SK-N-MC (cell line): Measurements from ENCODE around the gene TMEM132D.

ENCODE experiments used
- EZH2 ChIP-seq: fragments of 200-600 bp; sonication (generic); IDR thresholded peaks from one replicate; pipeline ENCODE4 v1.6.1; 2017; ENCODE audit warnings: antibody characterized with exemption
- POLR2AphosphoS5 ChIP-seq: IDR thresholded peaks from 2 replicates; pipeline ENCODE4 v1.6.1; 2012; ENCODE audit warnings: mild to moderate bottlenecking, low read depth, low read length, borderline replicate concordance

DNA sequence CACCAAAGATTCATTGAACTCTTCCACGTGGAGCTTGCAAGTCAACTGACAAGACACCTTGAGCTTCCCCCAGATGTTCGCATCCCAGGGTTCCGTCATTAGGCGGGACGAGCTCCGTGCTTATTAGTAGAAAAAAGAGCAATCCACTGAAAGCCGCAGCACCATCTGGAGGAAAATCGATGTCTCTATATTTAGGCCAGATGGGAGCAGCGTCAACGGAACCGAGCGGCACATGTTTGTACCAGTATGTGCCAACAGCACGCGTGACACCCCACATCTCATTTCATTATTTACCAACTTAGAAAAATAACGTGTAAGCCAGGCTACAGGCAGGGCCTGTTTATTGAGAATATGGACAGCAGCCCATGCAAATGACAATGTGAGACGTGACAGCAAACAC lies 45.8 kb upstream of the TMEM132D start:
- TF ChIP-seq POLR2AphosphoS5, result no peak
- no peak for TF ChIP-seq EZH2
